HG02970 (cell line): Measurements from ENCODE around the gene LITAFD.

ENCODE experiments used
- ATAC-seq: cut with Tn5 transposase; IDR thresholded peaks from one replicate; pipeline ENCODE4 v1.9.1; 2021; ENCODE audit warnings: mild to moderate bottlenecking, moderate library complexity, moderate number of reproducible peaks; ENCODE audit not compliant: unreplicated experiment, low FRiP score

LITAFD gene

GRCh38 chr16:8890549-8890921, 8.4 kb downstream of the LITAFD start:
- ATAC-seq: no peak

- ATAC-seq: peak; percentile 23
These were observed 10.0 kb downstream of the LITAFD start for GRCh38 chr16:8892101-8892575.

- ATAC-seq: no peak
These were observed 11.3 kb downstream of the LITAFD start for GRCh38 chr16:8893426-8893825.

GRCh38 chr16:8893976-8894690, 12.0 kb downstream of the LITAFD start:
- no peak for ATAC-seq

- ATAC-seq: no peak
These were observed 12.7 kb downstream of the LITAFD start for GRCh38 chr16:8894736-8895334.

GRCh38 chr16:8898660-8899318, 16.6 kb downstream of the LITAFD start:
- no peak for ATAC-seq

DNA sequence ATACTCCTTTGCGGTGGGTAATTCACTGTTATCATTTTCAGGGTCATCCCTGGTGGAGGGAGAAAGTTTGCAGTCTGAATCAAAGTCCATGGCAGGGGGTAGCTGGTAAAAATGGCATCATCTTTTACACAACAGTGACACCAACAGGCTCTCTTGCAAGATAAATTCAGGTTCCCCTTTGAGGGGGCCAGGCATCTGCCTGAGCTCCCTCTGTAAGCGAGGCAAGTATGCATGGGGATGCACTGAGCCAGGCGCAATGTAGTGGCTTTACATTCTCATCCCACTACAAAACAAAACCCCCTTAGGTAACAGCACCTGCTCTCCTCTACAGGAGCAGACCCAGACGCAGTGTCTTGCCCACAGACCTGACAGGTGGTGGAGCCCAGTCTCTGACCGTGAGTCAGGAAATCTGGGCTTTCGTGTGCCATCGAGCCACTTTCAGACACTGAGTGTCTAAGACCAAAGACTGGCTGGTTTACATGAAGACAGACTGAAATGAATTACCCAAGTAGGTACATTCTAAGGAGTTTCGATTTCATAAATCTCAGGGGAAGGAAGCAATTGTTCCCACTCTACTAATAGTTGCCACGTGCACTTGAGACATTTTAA, 17.7 kb downstream of the LITAFD start:
- ATAC-seq: no peak

DNA sequence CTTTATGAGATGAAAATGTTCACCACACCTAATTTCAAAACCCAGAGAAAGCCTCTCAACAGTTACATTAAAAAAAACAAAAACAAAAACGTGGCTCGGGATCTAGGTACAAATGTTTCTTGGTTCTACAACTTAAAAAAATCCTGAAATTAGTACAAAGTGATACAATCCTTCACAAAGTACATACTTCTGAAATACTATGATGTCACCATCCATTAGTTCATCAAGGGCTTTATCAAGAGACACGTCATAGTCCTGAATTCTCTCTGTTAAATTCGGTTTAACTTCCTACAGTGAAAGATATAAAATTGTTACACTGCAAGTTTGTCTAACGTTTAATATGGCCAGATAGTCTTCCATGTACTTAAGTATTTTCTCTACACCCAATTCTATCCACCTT, 18.2 kb downstream of the LITAFD start:
- no peak for ATAC-seq

DNA sequence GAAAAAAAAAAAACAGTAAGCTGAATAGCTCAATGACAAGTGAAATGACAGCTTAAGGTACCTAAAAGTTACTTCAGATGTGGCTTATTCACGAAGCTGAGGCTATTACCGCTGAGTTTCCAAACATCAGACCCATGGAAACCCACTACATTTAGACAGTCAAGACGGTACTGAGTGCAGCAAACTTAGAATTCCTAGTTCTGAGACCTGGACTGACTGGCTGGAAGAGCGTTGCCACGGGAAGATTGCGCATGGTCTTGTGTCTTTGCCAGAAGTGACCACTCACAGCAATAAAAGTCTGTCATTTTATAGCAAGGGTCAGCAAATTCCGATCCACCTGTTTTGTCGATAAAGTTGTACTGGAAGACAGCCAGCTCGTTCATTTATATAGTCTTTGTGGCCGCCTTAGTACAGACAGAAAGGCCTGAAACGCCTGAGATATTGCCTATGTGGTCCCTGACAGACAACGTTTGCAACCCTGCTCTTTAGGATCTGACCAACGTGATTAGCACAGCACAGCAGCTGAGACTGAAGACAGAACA, 19.2 kb downstream of the LITAFD start:
- ATAC-seq: no peak

DNA sequence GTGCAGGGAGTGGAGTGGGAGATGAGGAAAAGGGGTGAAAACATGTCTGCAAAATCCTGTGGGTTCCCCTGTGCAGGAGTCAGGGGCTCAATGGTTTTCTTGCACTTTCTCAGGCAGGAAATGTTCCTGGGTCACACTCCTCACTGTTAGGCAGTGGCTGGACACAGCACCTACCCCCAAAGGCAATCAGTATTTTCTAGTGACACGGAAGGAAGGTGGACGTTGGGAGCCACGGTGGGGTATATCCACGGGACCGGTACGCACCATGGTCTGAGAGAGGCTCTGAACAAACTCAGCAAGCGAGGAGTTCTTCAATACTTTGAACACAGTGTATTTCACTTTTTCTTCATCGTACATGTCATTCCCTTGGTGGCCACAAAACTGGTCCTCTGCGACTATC, 20.9 kb downstream of the LITAFD start:
- no peak for ATAC-seq

DNA sequence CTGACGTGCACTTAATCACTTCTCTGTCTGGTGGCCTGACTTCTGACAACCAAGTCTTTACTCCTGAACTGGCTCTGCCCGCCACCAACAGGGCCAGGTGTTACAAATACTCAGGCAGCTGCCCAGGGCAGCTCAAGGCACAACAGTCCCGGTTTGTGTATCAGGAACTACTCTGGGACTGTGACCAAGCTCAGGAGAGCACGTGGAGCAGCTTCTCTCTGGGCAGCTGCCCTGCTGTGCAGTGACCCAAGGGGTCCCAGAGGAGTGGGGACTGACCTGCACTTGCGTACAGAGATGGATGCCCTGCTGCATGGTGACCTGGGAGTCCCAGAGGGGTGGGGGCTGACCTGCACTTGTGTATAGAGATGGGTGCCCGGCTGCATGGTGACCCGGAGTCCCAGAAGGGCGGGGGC, 21.9 kb downstream of the LITAFD start:
- ATAC-seq: no peak

- no peak for ATAC-seq
These were observed 23.1 kb downstream of the LITAFD start for GRCh38 chr16:8905168-8905762.

DNA sequence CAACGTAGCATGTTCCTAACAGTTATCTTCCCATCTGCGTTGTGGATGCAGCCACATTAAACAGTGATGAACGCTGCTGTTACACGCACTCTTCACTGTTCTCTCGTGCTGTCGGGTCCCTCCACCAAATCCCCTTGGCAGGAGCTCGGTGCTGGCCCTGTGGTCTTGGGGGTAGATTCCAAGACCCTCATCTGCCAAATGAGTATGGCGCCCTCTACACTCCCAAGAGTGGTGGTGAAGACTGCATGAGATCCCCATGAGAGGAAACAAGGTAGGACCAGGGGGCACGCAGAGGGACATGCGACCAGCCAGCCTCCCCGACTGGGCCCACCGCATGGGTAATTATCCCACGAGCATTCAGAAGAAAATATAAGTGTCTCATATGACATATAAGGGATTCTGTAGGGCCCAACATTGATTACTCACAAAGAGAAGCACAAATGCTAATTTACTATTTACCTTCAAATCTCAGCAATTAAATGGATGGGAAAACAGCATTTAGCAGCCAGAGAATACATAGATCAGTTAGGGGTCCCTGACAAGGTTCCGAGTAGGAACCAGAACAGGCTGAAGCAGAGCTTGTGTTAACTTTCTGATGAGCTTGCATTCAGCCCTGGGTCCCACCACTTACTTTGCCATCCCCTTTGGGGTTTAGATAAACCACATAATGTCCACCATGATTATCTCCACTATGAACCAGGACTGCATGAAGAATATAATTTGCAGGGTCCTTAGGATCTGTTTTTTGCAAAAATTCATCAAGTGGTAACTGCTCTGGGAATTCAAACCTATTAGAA, 23.8 kb downstream of the LITAFD start:
- ATAC-seq: no peak

- no peak for ATAC-seq
These were observed 24.9 kb downstream of the LITAFD start for GRCh38 chr16:8907096-8907495.

GRCh38 chr16:8908810-8909468, 26.8 kb downstream of the LITAFD start:
- no peak for ATAC-seq

- ATAC-seq: no peak
These were observed 28.7 kb downstream of the LITAFD start for GRCh38 chr16:8910811-8911210.

GRCh38 chr16:8912793-8913192, 30.6 kb downstream of the LITAFD start:
- no peak for ATAC-seq

GRCh38 chr16:8914098-8914497, 31.9 kb downstream of the LITAFD start:
- ATAC-seq: no peak

DNA sequence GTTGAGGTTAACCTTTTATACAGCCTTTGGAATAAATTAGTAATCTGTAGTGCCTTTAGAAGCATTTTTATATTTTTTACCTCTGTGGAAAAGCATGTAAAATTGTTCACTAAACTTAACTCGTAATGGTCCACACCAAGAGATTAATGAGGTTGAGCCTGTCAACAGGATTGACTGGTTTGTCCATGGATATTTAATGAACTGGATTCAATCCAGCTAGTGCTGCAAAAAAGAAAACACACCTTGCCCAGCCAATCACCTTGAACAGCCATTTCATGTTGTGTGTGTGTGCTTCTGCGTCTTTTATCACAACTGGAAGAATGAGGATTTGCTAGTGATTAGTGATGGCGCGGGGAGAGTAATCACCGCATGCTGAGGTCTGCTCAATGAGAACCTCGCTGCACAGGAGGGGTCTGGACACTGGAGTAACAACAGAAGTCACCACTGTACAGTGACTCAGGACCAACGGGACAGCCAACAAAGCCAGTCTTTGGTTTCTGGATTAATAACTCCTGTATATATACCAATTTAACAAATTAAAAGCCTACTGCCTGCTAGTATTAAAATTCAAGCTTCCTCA, 33.7 kb downstream of the LITAFD start:
- ATAC-seq: no peak
